HG03442 (cell line): ENCODE data around the gene N4BP2.
"Not testable (repeated sequence)": the region's sequence is repeated elsewhere in the genome, so short reads cannot be mapped to it uniquely, and the experiment has no call there.

Experiments
- ATAC-seq: cut with Tn5 transposase; IDR thresholded peaks from one replicate; pipeline ENCODE4 v1.9.1; 2021; ENCODE audit warnings: mild to moderate bottlenecking, moderate library complexity; ENCODE audit not compliant: unreplicated experiment

The N4BP2 gene

DNA sequence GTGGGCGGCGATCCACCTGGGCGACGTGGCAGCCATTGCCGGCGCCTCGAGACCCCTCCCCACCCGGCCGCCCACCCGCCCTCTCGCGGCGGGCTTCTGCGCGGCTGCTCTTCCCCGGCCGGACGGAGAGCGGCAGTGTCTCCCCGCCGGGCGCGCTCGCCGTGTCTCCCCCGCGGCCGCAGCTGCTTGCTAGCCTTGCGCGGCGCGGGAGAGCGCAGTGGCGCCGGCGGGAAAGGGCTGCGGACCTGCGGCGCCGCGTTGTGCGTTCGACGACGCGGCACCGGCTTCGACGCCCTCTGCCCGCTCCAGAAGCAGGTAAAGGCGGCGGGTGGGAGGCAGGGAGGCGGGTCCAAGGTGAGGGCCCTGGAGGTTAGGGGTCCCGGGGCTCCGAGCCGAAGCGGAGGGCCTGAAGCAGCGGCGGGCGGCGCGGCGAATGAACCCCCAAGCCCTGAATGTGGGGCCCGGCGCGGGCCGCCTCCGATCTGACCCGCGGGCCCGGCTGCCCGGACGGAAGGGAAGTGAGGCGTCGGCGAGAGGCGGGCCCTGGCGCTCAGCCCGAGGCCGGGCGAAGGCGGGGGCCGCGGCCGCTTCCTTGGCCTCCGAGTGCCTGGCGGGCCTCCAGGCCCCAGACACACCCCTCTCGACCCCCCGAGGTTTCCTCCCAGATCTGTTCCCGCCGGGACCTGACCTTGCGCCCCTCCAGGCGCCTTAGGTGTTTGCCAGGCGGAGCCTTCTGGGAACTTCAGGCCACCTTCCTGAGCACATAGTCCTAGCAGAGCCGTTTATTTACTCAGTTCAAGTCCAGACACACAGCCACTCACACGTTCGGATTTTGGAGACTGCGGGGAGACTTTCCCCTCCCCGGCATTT lies at the start of gene N4BP2:
N4BP2 (plus strand) TSS at position 135 of the 870 bp plus-strand sequence. CDS start 40,491 bp downstream, outside the sequence.
- peak; percentile 44 for ATAC-seq

DNA sequence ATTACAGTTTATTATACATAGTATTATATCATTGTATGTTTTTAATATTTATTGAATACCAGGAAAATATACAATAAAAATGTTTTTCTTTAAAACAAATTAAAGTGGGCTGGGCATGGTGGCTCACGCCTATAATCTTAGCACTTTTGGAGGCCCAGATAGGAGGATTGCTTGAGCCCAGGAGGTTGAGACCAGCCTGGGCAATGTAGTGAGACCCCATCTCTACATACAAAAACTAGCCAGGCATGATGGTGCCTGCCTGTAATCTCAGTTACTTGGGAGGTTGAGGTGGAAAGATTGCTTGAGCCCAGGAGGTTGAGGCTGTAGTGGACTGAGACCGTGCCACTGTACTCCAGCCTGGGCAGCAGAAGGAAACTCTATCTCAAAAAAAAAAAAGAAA lies 40.6 kb upstream of the N4BP2 start:
- no peak for ATAC-seq

DNA sequence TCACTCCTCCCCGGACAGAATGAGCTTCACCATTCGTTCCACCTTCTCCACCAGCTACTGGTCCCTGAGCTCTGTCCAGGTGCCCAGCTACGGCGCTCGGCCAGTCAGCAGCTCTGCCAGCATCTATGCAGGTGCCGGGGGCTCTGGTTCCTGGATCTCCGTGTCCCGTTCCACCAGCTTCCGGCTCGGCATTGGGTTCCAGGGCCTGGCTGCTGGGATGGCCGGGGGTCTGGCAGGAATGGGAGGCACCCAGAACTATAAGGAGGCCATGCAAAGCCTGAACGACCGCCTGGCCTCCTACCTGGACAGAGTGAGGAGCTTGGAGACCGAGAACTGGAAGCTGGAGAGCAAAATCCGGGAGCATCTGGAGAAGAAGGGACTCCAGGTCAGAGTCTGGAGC lies 36.4 kb upstream of the N4BP2 start:
- no peak for ATAC-seq

DNA sequence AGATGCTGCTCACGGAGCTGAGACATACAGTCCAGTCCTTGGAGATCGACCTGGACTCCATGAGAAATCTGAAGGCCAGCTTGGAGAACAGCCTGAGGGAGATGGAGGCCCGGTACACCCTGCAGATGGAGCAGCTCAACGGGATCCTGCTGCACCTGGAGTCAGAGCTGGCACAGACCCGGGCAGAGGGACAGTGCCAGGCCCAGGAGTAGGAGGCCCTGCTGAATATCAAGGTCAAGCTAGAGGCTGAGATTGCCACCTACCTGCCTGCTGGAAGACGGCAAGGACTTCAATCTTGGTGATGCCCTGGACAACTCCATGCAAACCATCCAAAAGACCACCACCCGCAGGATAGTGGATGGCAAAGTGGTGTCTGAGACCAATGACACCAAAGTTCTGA lies 35.5 kb upstream of the N4BP2 start:
- not testable (repeated sequence) for ATAC-seq

DNA sequence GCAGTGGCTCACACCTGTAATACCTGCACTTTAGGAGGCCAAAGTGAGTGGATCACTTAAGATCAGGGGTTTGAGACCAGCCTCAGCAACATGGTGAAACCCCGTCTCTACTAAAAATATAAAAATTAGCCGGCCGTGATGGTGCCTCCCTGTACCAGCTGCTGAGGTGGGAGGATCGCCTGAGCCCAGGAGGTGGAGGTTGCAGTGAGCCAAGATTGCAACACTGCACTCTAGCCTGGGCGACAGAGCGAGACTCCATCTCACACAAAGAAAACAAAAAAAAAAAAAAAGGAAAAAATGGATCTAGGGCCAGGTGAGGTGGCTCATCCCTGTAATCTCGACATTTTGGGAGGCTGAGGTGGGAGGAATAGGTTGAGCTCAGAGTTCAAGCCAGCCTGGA lies 32.6 kb upstream of the N4BP2 start:
- ATAC-seq, result not testable (repeated sequence)

DNA sequence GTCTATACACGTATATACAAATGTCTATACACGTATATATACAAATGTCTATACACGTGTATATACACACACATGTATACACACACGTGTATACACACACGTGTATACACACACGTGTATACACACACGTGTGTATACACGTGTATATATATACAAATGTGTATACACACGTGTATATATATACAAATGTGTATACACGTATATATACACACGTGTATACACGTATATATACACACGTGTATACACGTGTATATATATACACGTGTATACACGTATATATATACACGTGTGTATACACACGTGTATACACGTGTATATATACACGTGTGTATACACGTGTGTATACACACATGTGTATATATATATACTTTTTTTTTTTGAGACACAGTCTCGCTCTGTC lies 23.9 kb upstream of the N4BP2 start:
- no peak for ATAC-seq

DNA sequence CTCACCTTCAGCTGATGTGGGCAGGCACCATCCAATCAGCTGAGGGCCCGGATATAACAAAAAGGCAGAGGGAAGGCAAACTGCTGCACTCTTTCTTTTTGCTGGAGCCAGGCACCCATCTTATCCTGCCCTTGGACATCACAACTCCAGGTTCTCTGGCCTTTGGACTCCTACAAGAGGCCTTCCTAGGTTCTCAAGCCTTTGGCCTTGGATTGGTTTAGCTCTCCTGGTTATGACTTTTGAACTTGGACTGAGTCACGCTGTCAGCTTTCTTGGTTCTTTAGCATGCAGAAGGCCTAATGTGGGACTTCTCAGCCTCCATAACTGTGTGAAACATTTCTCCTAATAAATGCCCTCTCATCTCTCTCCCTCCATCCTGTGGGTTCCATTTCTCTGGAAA lies 23.0 kb upstream of the N4BP2 start:
- no peak for ATAC-seq

DNA sequence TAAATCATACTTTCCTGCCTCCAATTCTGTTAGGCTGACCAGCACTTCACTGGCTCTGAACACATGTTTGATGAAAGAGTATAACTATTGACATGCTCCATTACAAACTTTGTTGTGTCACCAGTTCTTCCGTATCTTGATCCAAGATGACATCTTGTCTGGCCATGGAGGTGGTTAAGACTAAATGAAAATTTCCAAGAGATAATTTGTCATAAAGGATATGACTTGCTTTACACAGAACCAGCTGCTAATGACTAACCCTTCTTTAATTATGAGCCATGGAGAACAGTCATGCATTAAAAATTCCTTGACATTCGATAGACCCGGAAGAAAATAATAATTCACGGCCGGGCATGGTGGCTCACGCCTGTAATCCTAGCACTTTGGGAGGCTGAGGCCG lies 17.7 kb upstream of the N4BP2 start:
- ATAC-seq, result no peak

DNA sequence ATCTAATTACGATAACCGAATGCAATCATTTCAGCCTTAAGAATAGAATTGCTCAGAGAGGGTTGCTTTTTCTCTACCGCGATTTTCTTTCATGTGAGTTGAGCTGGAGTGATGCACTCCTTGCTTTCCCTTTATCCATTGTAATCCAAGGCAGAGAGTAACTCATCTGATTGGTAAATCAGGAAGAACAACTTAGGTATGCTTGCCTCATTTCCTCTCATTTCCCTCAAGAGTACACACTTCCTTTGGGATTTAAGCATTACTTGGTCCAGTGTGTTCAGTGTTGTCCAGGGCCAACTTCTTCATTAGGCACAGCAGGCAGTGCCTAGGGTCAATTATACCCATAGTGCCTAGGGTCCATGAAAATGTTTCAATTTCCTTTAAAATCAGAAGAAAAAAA lies 15.7 kb upstream of the N4BP2 start:
- no peak for ATAC-seq

DNA sequence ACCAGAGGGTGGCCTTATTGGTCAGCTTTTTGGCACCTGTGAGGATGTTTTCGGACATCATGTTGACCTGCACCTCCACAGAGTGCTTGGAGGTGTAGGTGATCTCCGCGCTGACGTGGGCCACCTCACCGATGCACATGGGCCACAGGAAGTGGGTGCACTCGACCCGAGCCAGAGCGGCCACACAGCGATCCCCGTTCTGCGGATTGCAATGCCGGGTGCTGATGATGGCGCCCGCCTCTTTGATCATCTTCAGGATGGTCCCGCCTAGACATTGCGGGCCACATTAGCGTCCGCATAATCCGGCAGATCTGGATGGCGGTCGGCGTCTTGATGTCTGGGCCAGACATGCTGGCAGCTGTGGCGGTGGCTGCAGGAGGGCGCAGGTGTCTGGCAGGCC lies 12.9 kb upstream of the N4BP2 start:
- no peak for ATAC-seq

DNA sequence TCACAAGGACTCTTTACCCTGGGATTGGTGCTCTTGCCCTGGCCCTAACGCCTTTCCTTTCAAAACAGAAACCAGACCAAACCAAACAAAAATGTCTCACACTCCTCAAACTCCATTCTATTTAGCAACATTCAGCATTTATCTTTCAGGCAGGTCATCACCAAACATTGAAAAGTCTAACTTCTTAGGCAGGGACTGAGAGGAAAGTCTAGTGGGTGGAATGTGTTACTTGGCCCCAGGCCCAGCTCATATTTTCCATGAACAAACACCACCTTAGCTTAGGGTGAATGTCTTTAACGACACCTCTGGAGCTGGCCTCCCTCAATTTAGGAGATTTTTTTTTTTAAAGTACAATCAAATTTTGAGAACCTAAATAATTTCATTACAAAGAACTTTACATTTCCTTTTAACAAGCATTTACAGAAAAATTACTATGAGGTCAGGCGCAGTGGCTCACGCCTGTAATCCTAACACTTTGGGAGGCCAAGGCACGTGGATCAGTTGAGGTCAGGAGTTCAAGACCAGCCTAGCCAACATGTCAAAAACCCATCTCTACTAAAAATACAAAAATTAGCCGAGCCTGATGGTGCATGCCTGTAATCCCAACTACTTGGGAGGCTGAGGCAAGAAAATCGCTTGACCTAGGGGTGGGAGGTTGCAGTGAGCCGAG lies 10.2 kb upstream of the N4BP2 start:
- no peak for ATAC-seq

DNA sequence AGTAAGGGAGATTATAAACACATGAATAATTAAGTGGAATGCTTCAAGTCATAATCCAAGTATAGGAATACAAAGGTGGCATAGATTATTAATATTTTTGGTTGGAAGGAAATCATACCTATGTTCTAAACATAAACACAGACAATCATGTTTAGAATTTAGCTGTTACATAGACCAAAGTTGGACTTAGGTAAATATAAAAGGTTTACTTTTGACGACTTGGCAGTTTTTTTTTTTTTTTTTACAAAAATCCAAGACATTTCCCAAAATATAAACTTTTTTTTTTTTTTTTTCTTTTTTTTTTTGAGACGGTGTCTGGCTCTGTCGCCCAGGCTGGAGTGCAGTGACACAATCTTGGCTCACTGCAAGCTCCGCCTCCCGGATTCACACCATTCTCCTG lies 3.5 kb upstream of the N4BP2 start:
- ATAC-seq, result no peak

DNA sequence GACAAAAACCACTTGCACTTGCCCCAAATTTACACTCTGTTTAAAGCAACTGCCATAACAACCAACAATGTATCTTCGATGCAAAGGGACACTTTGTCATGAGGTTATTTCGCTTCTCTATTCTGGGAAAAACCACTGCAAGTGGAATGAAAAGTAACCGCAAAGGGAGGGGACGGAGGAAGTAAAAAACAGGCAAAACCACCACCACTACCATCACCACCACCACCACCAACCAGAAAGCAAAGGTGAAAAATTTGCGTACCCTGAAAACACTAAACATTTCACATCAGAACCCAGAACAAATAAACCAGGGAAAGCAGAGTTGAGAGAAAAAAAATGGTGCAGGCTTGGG lies 1.2 kb upstream of the N4BP2 start:
- no peak for ATAC-seq

DNA sequence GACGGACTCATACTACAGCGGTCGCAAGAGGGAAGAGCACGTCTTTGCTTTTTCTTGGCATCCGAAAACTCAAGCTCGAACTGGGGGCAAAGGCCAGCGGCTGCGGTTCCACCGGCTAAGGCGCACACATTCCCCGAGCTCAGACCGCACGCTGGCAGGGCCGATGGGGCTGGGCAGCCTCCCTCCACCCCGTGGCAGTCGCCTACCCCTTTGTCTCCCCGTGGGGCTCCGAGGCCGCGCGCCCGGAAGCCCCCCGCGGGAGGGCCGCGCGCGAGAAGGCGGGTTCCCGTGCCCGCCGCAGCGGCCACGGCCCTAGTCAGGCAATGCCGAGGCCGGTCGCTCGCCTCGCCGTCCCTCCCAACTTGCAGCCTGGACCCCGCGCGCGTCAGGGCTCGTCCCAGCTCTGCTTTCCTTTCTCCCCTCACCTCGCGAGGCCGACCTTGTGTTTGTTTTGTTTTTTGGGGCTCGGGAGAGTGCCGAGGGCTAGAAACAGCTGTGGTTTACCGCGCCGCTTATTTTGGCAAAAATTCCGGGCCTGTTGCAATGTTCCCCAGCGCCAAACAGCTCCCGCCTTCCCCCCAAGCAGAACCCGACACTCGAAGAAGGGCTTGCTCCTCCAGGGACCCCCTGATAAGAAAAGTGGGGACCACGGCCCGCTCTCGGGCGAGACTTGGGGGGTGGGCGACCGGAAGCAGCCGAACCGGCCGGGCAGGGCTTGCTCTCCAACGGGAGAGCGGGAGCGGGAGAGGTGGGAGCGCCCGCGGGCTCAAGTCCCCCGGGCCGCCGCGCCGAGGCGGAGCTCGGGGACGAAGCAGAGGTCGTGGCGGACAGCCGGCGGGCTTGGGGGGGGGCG lies 561 bp upstream of the N4BP2 start:
- ATAC-seq, result peak; percentile 20

DNA sequence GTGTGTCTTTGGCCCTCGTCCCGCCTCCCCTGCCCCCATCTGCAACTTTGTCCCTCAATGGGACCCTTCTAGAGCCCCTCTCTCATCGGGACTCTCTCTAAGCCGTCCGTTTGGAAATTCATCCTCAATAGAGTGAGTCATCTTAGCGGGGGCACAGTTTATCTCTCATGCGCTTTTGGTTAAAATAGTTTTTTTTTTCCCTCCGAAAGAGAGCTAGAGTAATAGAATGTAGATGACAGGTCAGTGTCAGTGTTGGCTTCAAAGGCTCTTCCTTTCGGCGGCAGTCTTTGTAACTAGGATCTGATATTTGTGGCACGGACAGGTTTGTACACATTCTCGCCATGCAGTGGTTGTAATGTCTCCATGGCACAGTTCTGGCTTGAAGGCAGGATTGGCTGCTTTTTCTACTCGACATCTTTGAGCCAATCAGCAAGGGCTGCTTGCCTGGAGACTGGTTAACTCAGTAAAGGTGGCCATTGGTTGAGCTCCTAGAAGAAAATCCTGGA lies 989 bp downstream of the N4BP2 start:
- ATAC-seq, result peak; percentile 68

DNA sequence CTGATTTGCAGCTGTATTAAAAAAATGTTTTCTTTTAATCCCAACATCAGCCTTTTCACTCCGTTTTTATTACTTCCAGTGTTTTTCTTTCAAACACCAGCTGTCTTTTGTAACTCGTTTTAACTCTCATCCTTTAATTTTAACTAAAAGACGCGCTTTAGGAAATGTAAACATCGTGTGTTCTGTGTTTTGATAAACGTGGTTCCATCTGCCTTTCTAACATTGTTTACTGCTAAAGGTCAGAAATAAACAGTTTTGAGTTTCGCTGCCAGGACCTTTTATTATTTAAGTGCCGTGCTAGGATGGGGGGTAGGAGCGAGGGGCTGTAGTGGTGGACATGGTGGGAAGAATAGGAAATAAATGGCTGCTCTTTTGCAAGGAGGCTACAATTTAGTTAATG lies 1.5 kb downstream of the N4BP2 start:
- ATAC-seq, result no peak

DNA sequence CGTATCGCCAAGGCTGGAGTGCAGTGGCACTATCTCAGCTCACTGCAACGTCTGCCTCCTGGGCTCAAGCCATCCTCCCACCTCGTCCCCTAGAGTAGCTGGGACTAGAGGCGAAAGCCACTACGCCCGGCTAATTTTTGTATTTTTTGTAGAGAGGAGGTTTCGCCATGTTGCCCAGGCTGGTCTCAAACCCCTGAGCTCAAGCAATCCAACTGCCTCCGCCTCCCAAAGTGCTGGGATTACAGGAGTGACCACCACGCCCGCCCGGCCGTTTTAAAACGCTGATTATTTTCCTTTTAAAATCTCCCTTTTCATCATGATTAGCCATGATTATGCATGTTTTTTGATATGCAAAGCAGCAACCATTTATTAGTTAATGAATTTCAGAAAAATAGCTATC lies 2.2 kb downstream of the N4BP2 start:
- ATAC-seq, result no peak

DNA sequence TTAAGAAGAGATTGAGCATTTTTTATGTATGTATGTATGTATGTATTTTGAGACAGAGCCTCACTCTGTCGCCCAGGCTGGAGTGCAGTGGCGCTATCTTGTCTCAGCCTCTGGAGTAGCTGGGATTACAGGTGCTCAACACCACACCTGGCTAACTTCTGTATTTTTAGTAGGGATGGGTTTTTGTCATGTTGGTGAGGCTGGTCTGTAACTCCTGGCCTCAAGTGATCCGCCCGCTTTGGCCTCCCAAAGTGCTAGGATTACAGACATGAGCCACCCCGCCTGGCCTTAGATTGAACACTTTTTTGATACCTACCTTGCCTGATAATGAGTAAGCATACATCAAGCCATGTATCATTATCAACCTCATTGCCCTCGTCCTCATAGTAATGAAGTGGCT lies 2.7 kb downstream of the N4BP2 start:
- no peak for ATAC-seq

DNA sequence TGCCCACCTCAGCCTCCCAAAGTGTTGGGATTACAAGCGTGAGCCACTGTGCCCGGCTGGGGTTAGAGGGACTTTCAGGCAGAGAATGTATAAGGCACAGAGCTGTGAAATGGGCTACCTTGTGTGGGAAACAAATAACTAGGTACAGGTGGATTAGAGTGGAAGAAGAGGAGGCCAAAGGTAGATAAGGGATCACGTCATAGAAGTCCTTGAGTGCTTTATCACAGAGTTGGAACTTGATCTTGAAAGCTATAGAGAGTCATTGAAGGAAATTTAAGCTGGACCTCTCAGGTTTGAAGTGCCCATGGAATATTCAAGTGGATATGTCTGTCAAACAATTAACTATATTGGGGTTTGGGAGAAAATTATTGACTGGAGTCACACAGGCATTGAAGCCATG lies 8.4 kb downstream of the N4BP2 start:
- no peak for ATAC-seq

DNA sequence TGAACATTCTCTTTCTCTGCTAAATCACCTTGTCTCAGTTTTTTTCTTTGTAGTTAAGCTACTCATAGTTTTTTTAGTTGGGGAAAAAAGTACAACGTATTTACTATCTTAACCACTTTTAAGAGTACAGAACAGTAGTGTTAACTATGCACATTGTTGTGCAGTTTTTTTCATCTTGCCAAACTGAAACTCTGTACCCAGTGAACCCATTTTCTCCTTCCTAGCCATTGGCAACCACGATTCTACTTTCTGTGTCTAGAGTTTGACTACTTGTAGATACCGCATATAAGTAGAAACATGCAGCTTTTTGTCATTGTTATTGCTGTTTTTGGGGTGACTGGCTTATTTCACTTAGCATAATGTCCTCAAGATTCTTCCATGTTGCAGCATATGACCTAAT lies 10.0 kb downstream of the N4BP2 start:
- ATAC-seq, result no peak

DNA sequence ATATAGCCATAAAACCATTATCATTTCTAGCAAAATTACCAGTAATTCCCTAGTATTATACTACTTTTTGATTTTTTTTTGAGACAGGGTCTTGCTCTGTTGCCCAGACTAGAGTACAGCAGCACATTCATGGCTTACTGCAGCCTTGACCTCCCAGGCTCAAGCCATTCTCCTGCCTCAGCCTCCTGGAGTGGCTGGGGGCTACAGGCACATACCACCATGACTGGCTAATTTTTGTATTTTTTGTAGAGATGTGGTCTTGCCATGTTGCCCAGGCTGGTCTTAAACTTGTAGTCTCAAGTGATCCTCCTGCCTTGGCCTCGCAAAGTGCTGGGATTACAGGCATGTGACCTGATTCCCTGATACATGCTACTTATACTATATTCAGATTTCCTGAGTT lies 13.7 kb downstream of the N4BP2 start:
- no peak for ATAC-seq
